B cell (primary cell): Measurements from ENCODE around the gene TMPRSS9. TPM values are rescaled to one million over a fixed set of nuclear protein-coding genes. Genes with fewer than 3 reads are reported as not detected.

Experiments
- ATAC-seq: fragments of 200-7000 bp; cut with Tn5 transposase; one replicate; pipeline ENCODE4 v1.10.0; 2021; ENCODE audit warnings: low read depth, mild to moderate bottlenecking, moderate number of reproducible peaks, moderate library complexity
- CTCF ChIA-PET: fragments of 350-600 bp; sonication (Branson Sonifier 250); formaldehyde crosslinking; loops from one replicate; lab custom pipeline; 2021; ENCODE audit warnings: antibody characterized with exemption, inconsistent platforms; lab: Charles Lee
- POLR2A ChIA-PET: fragments of 350-600 bp; sonication (Branson Sonifier 250); formaldehyde crosslinking; loops from one replicate; lab custom pipeline; 2021; ENCODE audit warnings: antibody characterized with exemption; lab: Charles Lee
- DNase-seq: peaks from one replicate; pipeline ENCODE4 v3.0.0; 2013
- H2AFZ ChIP-seq: 2 replicates; pipeline ENCODE4 v1.6.1; 2012; ENCODE audit warnings: mild to moderate bottlenecking, low read depth, low read length; ENCODE audit not compliant: insufficient read depth, poor library complexity, severe bottlenecking
- H3K27ac ChIP-seq, 2 donors: 1 replicate in 1 of 2; 2 replicates in 1 of 2; pipeline ENCODE4 v1.5.1; 2012 to 2013; ENCODE audit warnings: low read length in 2 of 2, mild to moderate bottlenecking in 2 of 2, moderate library complexity in 1 of 2
- H3K27me3 ChIP-seq, 4 experiments: fragments of 200-600 bp in 1 of 4; sonication (generic) in 1 of 4; replicated peaks in 1 of 4; 1 replicate in 2 of 4; 2 replicates in 2 of 4; pipeline versions ENCODE4 v1.6.1 to v1.7.0; 2013 to 2016; ENCODE audit warnings: low read length in 3 of 4, mild to moderate bottlenecking in 2 of 4, mixed read lengths in 1 of 4, moderate library complexity in 1 of 4; ENCODE audit not compliant: insufficient read depth in 4 of 4, control insufficient read depth in 3 of 4; ENCODE audit errors: control extremely low read depth in 1 of 4
- H3K36me3 ChIP-seq, 2 experiments: replicated peaks in 1 of 2; 1 replicate in 1 of 2; 2 replicates in 1 of 2; pipeline versions ENCODE4 v1.6.1 to v1.7.1; 2013; ENCODE audit warnings: low read length in 1 of 2; ENCODE audit not compliant: insufficient read depth in 2 of 2, control insufficient read depth in 1 of 2; ENCODE audit errors: control extremely low read depth in 1 of 2, extremely low read depth in 1 of 2
- H3K4me1 ChIP-seq, 2 donors: fragments of 200-600 bp in 1 of 2; sonication (generic) in 1 of 2; 1 replicate in 1 of 2; 2 replicates in 1 of 2; pipeline versions ENCODE4 v1.5.1 to v1.6.1; 2013 to 2017; ENCODE audit warnings: low read length in 2 of 2; ENCODE audit not compliant: control insufficient read depth in 2 of 2, insufficient read depth in 2 of 2
- H3K4me2 ChIP-seq: replicated peaks from 2 replicates; pipeline ENCODE3; 2012; ENCODE audit warnings: mild to moderate bottlenecking, low read depth, low read length; ENCODE audit not compliant: poor library complexity, severe bottlenecking
- H3K4me3 ChIP-seq, 5 experiments: fragments of 200-600 bp in 1 of 5; sonication (generic) in 1 of 5; 1 replicate in 3 of 5; 2 replicates in 2 of 5; pipeline versions ENCODE4 v1.5.1 to v1.7.0; 2011 to 2016; ENCODE audit warnings: low read length in 4 of 5, mild to moderate bottlenecking in 4 of 5, low read depth in 2 of 5, control low read depth in 1 of 5, moderate library complexity in 1 of 5; ENCODE audit not compliant: insufficient read depth in 1 of 5; ENCODE audit errors: control extremely low read depth in 1 of 5, extremely low read depth in 1 of 5
- H3K79me2 ChIP-seq: fragments of 200-600 bp; sonication (generic); one replicate; pipeline ENCODE4 v1.6.0; 2016; ENCODE audit warnings: low read length; ENCODE audit not compliant: control insufficient read depth, insufficient read depth
- H3K9ac ChIP-seq: fragments of 200-600 bp; sonication (generic); 2 replicates; pipeline ENCODE4 v1.6.1; 2017; ENCODE audit warnings: mild to moderate bottlenecking, low read length, moderate library complexity
- H3K9me3 ChIP-seq, 3 donors: one replicate each; pipeline versions ENCODE4 v1.6.1 to v1.7.1; 2013; ENCODE audit warnings: low read length in 2 of 3; ENCODE audit not compliant: control insufficient read depth in 2 of 3, insufficient read depth in 1 of 3; ENCODE audit errors: control extremely low read depth in 1 of 3
- H4K20me1 ChIP-seq: 2 replicates; pipeline ENCODE4 v1.6.0; 2012; ENCODE audit warnings: mild to moderate bottlenecking, low read length; ENCODE audit not compliant: insufficient read depth, control insufficient read depth, poor library complexity, severe bottlenecking
- H3K27ac Mint-ChIP-seq: one replicate; pipeline ENCODE4 v1.8.0; 2021; ENCODE audit warnings: mixed read lengths
- H3K27me3 Mint-ChIP-seq: one replicate; pipeline ENCODE4 v1.8.0; 2021; ENCODE audit warnings: mixed read lengths
- H3K4me1 Mint-ChIP-seq: one replicate; pipeline ENCODE4 v1.8.0; 2021; ENCODE audit warnings: mixed read lengths
- H3K4me3 Mint-ChIP-seq: one replicate; pipeline ENCODE4 v1.8.0; 2021; ENCODE audit warnings: mixed read lengths
- H3K9me3 Mint-ChIP-seq: one replicate; pipeline ENCODE4 v1.8.0; 2022; ENCODE audit warnings: mixed read lengths; ENCODE audit not compliant: insufficient read depth
- EZH2 ChIP-seq: IDR thresholded peaks from 2 replicates; pipeline ENCODE4 v1.6.1; 2012; ENCODE audit warnings: borderline replicate concordance, low read depth, mild to moderate bottlenecking, moderate library complexity, low read length; ENCODE audit not compliant: insufficient read depth, poor library complexity, severe bottlenecking
- WGBS: methylation state at CpG from one replicate; pipeline ENCODE4 v1.1.5; 2013; ENCODE audit warnings: missing lambda C conversion rate; ENCODE audit not compliant: insufficient coverage; 5-methylcytosine and 5-hydroxymethylcytosine counted together
- intact Hi-C: fragments of 100-400 bp; cut with micrococcal nuclease; formaldehyde crosslinking; loops from one replicate; pipeline ENCODE4 v1.10.0; 2022
- polyA plus RNA-seq: library from polyadenylated mRNA; depleted of rRNA; stranded (reverse); fragments of >200 nt; gene quantifications from 2 replicates; pipeline ENCODE4 v1.2.3, GENCODE V29; 2012
- total RNA-seq, 2 donors: library from RNA; stranded (reverse); fragments of 120-200 nt in 1 of 2; gene quantifications; 1 replicate in 1 of 2; 2 replicates in 1 of 2; pipeline versions ENCODE4 v1.2.3 to v1.2.4, GENCODE V29; 2013 to 2022
- TF ChIP-seq, protein P1 (sequence below): fragments of 200-600 bp; IDR thresholded peaks from one replicate; pipeline ENCODE4 v1.8.0; 2022; ENCODE audit warnings: antibody characterized with exemption, mild to moderate bottlenecking

Gene TMPRSS9
- total and polyA plus RNA-seq, 2 donors (not counting 1 experiment from before 2014, with no cell fraction given) = not detected

DNA sequence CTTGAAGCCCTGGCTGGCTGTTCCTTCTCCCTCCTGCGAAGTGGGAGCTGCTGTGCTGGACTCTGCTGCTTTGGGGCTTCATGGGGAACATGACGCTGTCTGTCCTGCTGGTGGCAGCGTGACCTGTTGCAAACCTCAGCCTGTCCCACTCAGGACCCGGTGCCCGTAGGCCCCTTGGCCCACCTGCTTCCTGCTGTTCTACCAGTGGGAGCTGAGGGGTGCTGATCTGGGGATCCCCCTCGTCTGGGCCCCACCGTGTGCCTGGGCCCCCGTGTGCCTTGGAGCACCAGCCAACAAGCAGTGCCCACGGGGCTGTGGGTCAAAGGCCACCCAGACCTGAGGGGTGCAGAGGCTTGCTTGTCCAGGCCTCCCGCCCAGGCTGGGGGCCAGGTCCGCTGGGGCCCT, 26.3 kb upstream of the TMPRSS9 start:
- H3K27ac Mint-ChIP-seq = peak overlapping the region; percentile 88
- ChIA-PET POLR2A (interaction anchor here (0.5 to 2.8 kb wide), 6 partner anchors 10 to 349 kb away, joined by 3 to 19 read pairs (median 4); partner anchors contain the start of gene TMPRSS9), CTCF (interaction anchor here (1.1 to 2.6 kb wide), 3 partner anchors 17 to 59 kb away, joined by 3 to 17 read pairs (median 15); no protein-coding TSS in a partner anchor)
- H3K4me1 ChIP-seq = peaks cover 47 to 56% of the 10 kb centered on the region in 2 donors
- WGBS = 38% methylated on average over 11 of the region's 11 CpGs
- H3K4me3 Mint-ChIP-seq = peak overlapping the region; percentile 78
- no peaks in the 10 kb centered on the region for H3K27me3 Mint-ChIP-seq
- peak overlapping the region; percentile 94 for H3K4me2 ChIP-seq
- ATAC-seq (no peak), DNase-seq (no peak)
- TF ChIP-seq, protein P1, sequence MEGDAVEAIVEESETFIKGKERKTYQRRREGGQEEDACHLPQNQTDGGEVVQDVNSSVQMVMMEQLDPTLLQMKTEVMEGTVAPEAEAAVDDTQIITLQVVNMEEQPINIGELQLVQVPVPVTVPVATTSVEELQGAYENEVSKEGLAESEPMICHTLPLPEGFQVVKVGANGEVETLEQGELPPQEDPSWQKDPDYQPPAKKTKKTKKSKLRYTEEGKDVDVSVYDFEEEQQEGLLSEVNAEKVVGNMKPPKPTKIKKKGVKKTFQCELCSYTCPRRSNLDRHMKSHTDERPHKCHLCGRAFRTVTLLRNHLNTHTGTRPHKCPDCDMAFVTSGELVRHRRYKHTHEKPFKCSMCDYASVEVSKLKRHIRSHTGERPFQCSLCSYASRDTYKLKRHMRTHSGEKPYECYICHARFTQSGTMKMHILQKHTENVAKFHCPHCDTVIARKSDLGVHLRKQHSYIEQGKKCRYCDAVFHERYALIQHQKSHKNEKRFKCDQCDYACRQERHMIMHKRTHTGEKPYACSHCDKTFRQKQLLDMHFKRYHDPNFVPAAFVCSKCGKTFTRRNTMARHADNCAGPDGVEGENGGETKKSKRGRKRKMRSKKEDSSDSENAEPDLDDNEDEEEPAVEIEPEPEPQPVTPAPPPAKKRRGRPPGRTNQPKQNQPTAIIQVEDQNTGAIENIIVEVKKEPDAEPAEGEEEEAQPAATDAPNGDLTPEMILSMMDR = no peak
- no peak for TF ChIP-seq EZH2
- H3K27ac ChIP-seq = peak overlapping the region; percentile 62 to 97
- peaks cover 94% of the 10 kb centered on the region for H3K79me2 ChIP-seq
- intact Hi-C loops = loop anchor here (2.0 kb wide), 2 partner anchors 17 to 61 kb away; no protein-coding TSS in a partner anchor
- H3K4me1 Mint-ChIP-seq = peaks cover 64% of the 10 kb centered on the region
- peak overlapping the region in 3 of 5 experiments; percentile 40 to 55 (median 44) for H3K4me3 ChIP-seq
- H3K9me3 ChIP-seq = peaks cover 0 to 11% (median 0%) of the 10 kb centered on the region in 3 donors
- peaks cover 0 to 36% of the 10 kb centered on the region in 2 experiments for H3K36me3 ChIP-seq
- peaks cover 45% of the 10 kb centered on the region for H4K20me1 ChIP-seq
- peaks cover 2% of the 10 kb centered on the region for H3K9me3 Mint-ChIP-seq
- peak overlapping the region; percentile 56 for H3K9ac ChIP-seq
- no peak overlapping the region for H2AFZ ChIP-seq
- H3K27me3 ChIP-seq = no peaks in the 10 kb centered on the region

DNA sequence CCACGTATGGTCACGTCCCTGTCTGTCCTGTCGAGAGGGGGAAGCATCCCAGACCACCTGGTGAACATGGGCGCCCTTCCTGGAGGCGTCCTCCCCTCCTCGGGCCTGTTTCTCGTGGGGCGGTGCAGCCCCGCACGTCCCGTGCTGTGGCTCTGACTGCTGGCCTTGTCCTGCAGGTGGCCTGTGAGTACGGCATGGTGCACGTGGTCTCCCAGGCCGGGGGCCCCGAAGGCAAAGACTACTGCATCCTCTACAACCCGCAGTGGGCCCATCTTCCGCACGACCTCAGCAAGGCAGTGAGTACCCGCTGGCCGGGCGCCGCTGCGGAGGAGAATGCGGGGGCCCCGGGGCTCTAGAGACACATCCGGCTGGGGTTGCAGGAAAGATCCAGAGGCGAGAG, 25.6 kb upstream of the TMPRSS9 start:
- Histone ChIP-seq H2AFZ (no peak overlapping the region), H3K9me3 (peaks cover 0 to 11% (median 0%) of the 10 kb centered on the region in 3 donors), H3K4me2 (peak overlapping the region; percentile 94), H3K27ac (peak overlapping the region; percentile 62 to 97), H3K36me3 (peaks cover 0 to 42% of the 10 kb centered on the region in 2 experiments), H3K9ac (no peak overlapping the region), H3K79me2 (peaks cover 87% of the 10 kb centered on the region), H3K4me3 (no peak overlapping the region), H3K4me1 (peaks cover 42 to 49% of the 10 kb centered on the region in 2 donors), H4K20me1 (peaks cover 47% of the 10 kb centered on the region), H3K27me3 (no peaks in the 10 kb centered on the region)
- intact Hi-C loops = no loop called here
- Mint-ChIP-seq H3K4me3 (peak overlapping the region; percentile 78), H3K27me3 (no peaks in the 10 kb centered on the region), H3K9me3 (peaks cover 2% of the 10 kb centered on the region), H3K27ac (peak overlapping the region; percentile 82), H3K4me1 (peaks cover 60% of the 10 kb centered on the region)
- ATAC-seq (no peak), DNase-seq (no peak)
- ChIA-PET CTCF (interaction anchor here (1.1 kb wide), 1 partner anchor 60 kb away, joined by 3 read pairs; no protein-coding TSS in a partner anchor), POLR2A (interaction anchor here (0.6 to 2.8 kb wide), 2 partner anchors 11 to 73 kb away, joined by 6 to 19 read pairs; no protein-coding TSS in a partner anchor)
- 96% methylated on average over 27 of the region's 27 CpGs for WGBS
- TF ChIP-seq, protein P1 = no peak
- TF ChIP-seq EZH2 = no peak
